Measurements from ENCODE around the gene CDC42BPG.

Gene CDC42BPG

DNA sequence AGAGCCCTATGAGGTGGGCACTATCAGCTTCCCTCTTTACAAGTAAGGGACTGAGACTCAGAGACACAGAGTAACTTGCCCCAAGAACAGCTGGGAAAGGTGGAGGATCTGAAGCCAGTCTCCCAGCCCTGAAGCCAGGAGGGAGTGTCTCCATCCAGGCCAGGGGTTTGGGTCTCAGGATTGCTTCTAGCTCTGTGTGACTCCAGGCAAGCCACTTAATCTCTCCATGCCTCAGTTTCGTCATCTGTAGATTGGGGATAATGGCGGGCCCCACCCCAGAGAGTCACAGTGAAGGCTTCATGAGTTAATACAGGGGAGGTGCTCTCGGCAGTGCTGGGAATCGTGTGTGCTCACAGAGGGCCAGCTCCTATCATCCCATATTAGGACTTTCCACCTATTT is 52.0 kb downstream of the CDC42BPG start:
- Histone ChIP-seq H3K4me2 (ENCODE audit: low read depth, low read length, poor library complexity, severe bottlenecking) (no peak overlapping the region), H3K79me2 (ENCODE audit: insufficient read depth, low read length) (no peaks in the 10 kb centered on the region), H4K20me1 (ENCODE audit: insufficient read depth, low read length, poor library complexity, severe bottlenecking) (no peaks in the 10 kb centered on the region), H2AFZ (ENCODE audit: low read length) (no peak overlapping the region), H3K9me3 (ENCODE audit: insufficient read depth, low read depth, low read length) (no peaks in the 10 kb centered on the region), H3K9ac (ENCODE audit: low read depth, low read length, poor library complexity, severe bottlenecking) (no peak overlapping the region), H3K9me2 (replicated peaks; ENCODE audit: low read depth, low read length) (no peaks in the 10 kb centered on the region), H3K4me3 (ENCODE audit: low read length, poor library complexity, severe bottlenecking) (no peak overlapping the region), H3K36me3 (ENCODE audit: insufficient read depth, low read length) (no peaks in the 10 kb centered on the region), H3K27me3 (ENCODE audit: insufficient read depth, low read length, poor library complexity, severe bottlenecking) (no peaks in the 10 kb centered on the region), H3F3A (ENCODE audit: low read depth) (peaks cover 2% of the 10 kb centered on the region; the same call in 1 of the 2 replicates), H3K4me1 (ENCODE audit: insufficient read depth, low read length, poor library complexity, severe bottlenecking) (peaks cover 35% of the 10 kb centered on the region)
- no peak for TF ChIP-seq CTCF (conservative IDR thresholded peaks at IDR 0.05; ENCODE audit: low read length)
- no peak for TF ChIP-seq EZH2phosphoT487 (IDR thresholded peaks at IDR 0.05; ENCODE audit: borderline replicate concordance)

DNA sequence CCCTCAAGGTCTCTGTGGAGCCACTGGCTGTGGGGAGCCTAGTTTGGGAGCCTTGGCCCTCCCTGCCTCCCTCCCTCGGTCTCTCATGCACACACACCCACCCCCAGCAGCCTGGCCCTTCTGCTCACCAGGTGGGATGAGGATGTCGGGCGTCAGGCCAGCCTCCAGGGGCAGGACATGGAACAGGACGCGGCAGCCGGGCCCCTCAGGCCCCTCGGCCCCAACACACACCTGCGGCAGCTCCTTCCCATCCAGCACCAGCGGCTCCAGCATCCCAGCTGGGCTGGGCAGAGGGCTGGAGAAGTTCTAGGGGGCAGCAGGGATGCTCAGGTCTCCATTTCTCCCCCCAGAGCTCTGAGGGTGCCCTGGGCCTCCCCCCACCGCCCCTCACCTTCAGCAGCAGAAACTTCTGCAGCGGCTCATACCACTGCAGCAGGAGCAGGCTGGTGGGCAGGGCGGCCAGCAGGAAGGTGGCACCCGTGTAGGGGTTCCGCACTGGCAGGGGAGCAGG is 52.6 kb downstream of the CDC42BPG start:
- no peak overlapping the region for H3K4me3 ChIP-seq (ENCODE audit: low read length, poor library complexity, severe bottlenecking)
- H3K4me2 ChIP-seq (ENCODE audit: low read depth, low read length, poor library complexity, severe bottlenecking): no peak overlapping the region
- H3K36me3 ChIP-seq (ENCODE audit: insufficient read depth, low read length): no peaks in the 10 kb centered on the region
- peaks cover 29% of the 10 kb centered on the region for H3K4me1 ChIP-seq (ENCODE audit: insufficient read depth, low read length, poor library complexity, severe bottlenecking)
- TF ChIP-seq EZH2phosphoT487 (IDR thresholded peaks at IDR 0.05; ENCODE audit: borderline replicate concordance) (no peak), CTCF (conservative IDR thresholded peaks at IDR 0.05; ENCODE audit: low read length) (no peak)
- H4K20me1 ChIP-seq (ENCODE audit: insufficient read depth, low read length, poor library complexity, severe bottlenecking): no peaks in the 10 kb centered on the region
- no peaks in the 10 kb centered on the region for H3K9me2 ChIP-seq (replicated peaks; ENCODE audit: low read depth, low read length)
- peaks cover 2% of the 10 kb centered on the region; the same call in 1 of the 2 replicates for H3F3A ChIP-seq (ENCODE audit: low read depth)
- H3K9me3 ChIP-seq (ENCODE audit: insufficient read depth, low read depth, low read length): no peaks in the 10 kb centered on the region
- no peak overlapping the region for H2AFZ ChIP-seq (ENCODE audit: low read length)
- no peak overlapping the region for H3K9ac ChIP-seq (ENCODE audit: low read depth, low read length, poor library complexity, severe bottlenecking)
- H3K79me2 ChIP-seq (ENCODE audit: insufficient read depth, low read length): no peaks in the 10 kb centered on the region
- no peaks in the 10 kb centered on the region for H3K27me3 ChIP-seq (ENCODE audit: insufficient read depth, low read length, poor library complexity, severe bottlenecking)

DNA sequence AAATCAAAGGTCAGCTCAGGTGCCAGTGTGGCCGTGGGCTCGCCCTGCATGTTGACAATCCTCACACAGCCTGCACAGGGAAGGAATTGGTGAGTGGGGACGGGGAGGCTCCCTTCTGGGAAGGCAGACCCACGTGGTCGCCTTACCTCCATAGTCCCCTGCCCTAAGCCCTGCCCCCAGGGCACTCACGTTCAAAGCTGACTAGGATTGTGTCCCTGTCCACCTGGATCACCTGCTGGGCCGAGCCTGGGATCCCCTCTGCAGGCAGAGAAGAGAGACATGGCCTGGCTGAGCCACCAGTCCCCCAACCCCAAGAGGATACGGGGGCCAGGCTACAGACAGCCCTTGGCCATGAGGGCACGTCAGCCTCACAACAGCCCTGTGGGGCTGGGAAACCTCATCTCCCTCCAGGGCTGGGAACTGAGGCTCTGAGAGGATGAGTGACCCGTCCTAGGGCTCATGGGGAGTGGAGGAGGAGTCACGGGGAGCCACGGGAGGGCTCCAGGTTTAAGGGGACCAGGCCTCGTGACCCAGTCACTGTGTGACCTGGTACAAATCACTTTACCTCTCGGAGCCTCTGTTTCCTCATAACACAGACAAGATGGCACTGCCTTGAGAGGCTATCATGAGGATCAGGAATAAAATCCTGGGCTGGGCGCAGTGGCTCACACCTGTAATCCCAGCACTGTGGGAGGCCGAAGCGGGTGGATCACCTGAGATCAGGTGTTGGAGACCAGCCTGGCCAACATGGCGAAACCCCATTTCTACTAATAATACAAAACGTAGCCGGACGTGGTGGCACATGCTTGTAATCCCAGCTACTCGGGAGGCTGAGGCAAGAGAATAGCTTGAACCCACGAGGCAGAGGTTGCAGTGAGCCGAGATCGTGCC is 54.0 kb downstream of the CDC42BPG start:
- H3F3A ChIP-seq (ENCODE audit: low read depth): peaks cover 2% of the 10 kb centered on the region; the same call in 1 of the 2 replicates
- H3K36me3 ChIP-seq (ENCODE audit: insufficient read depth, low read length): no peaks in the 10 kb centered on the region
- TF ChIP-seq CTCF (conservative IDR thresholded peaks at IDR 0.05; ENCODE audit: low read length): no peak
- TF ChIP-seq EZH2phosphoT487 (IDR thresholded peaks at IDR 0.05; ENCODE audit: borderline replicate concordance): no peak
- no peak overlapping the region for H3K9ac ChIP-seq (ENCODE audit: low read depth, low read length, poor library complexity, severe bottlenecking)
- H3K27me3 ChIP-seq (ENCODE audit: insufficient read depth, low read length, poor library complexity, severe bottlenecking): no peaks in the 10 kb centered on the region
- H3K4me1 ChIP-seq (ENCODE audit: insufficient read depth, low read length, poor library complexity, severe bottlenecking): peaks cover 16% of the 10 kb centered on the region
- no peaks in the 10 kb centered on the region for H3K9me3 ChIP-seq (ENCODE audit: insufficient read depth, low read depth, low read length)
- H3K9me2 ChIP-seq (replicated peaks; ENCODE audit: low read depth, low read length): no peaks in the 10 kb centered on the region
- H3K4me2 ChIP-seq (ENCODE audit: low read depth, low read length, poor library complexity, severe bottlenecking): no peak overlapping the region
- no peak overlapping the region for H2AFZ ChIP-seq (ENCODE audit: low read length)
- no peak overlapping the region for H3K4me3 ChIP-seq (ENCODE audit: low read length, poor library complexity, severe bottlenecking)
- no peaks in the 10 kb centered on the region for H3K79me2 ChIP-seq (ENCODE audit: insufficient read depth, low read length)
- H4K20me1 ChIP-seq (ENCODE audit: insufficient read depth, low read length, poor library complexity, severe bottlenecking): no peaks in the 10 kb centered on the region
